Activated T-cell treated with anti-CD3 and anti-CD28 coated beads for 4 hours (primary cell): ENCODE measurements around the gene CD80.
"Not testable (repeated sequence)": the region's sequence is repeated elsewhere in the genome, so short reads cannot be mapped to it uniquely, and the experiment has no call there.

Experiments used
- DNase-seq: peaks from one replicate; pipeline ENCODE4 v3.0.0-alpha.2; 2020

The CD80 gene

GRCh38 chr3:119559441-119559963 lies at the start of gene CD80:
Gene CD80, minus strand, starts transcription at chr3:119559614. Its CDS starts 1,886 bp downstream, at chr3:119557728.
- DNase-seq, result peak; percentile 33

GRCh38 chr3:119608405-119609000 lies 49.1 kb upstream of the CD80 start:
- no peak for DNase-seq

- no peak for DNase-seq
Observed at GRCh38 chr3:119604878-119605277, 45.5 kb upstream of the CD80 start.

GRCh38 chr3:119602676-119603075 lies 43.3 kb upstream of the CD80 start:
- DNase-seq, result no peak

GRCh38 chr3:119601154-119601553 lies 41.7 kb upstream of the CD80 start:
- no peak for DNase-seq

GRCh38 chr3:119600732-119601131 lies 41.3 kb upstream of the CD80 start:
- no peak for DNase-seq

- no peak for DNase-seq
Observed at GRCh38 chr3:119599558-119600174, 40.3 kb upstream of the CD80 start.

- no peak for DNase-seq
Observed at GRCh38 chr3:119598410-119599098, 39.1 kb upstream of the CD80 start.

- DNase-seq, result no peak
Observed at GRCh38 chr3:119597548-119598288, 38.3 kb upstream of the CD80 start, which contains the start of gene PLA1A. Gene PLA1A, plus strand, starts transcription at chr3:119597885. Its CDS starts 29 bp downstream, at chr3:119597914.

- no peak for DNase-seq
Observed at GRCh38 chr3:119596398-119596797, 37.0 kb upstream of the CD80 start.

- DNase-seq, result no peak
Observed at GRCh38 chr3:119595639-119596334, 36.4 kb upstream of the CD80 start.

- DNase-seq, result not testable (repeated sequence)
Observed at GRCh38 chr3:119594929-119595328, 35.5 kb upstream of the CD80 start.

- no peak for DNase-seq
Observed at GRCh38 chr3:119594066-119594465, 34.7 kb upstream of the CD80 start.

GRCh38 chr3:119592861-119593260 lies 33.4 kb upstream of the CD80 start:
- DNase-seq, result no peak

GRCh38 chr3:119590706-119591105 lies 31.3 kb upstream of the CD80 start:
- no peak for DNase-seq

GRCh38 chr3:119589102-119589773 lies 29.8 kb upstream of the CD80 start:
- DNase-seq, result no peak

GRCh38 chr3:119588112-119588511 lies 28.7 kb upstream of the CD80 start:
- no peak for DNase-seq

GRCh38 chr3:119586733-119587172 lies 27.3 kb upstream of the CD80 start:
- no peak for DNase-seq

GRCh38 chr3:119585856-119586570 lies 26.6 kb upstream of the CD80 start:
- DNase-seq, result no peak

GRCh38 chr3:119585208-119585607 lies 25.8 kb upstream of the CD80 start:
- no peak for DNase-seq

GRCh38 chr3:119582178-119582577 lies 22.8 kb upstream of the CD80 start:
- DNase-seq, result no peak
